SU-DHL-6 (cell line): ENCODE data around the gene AKT3.

Experiments
- H2AFZ ChIP-seq: fragments of 200-600 bp; sonication (generic); 2 replicates; pipeline ENCODE4 v1.6.1; 2014; ENCODE audit warnings: low read depth, mild to moderate bottlenecking, moderate library complexity, mixed read lengths, antibody characterized with exemption, low read length; ENCODE audit not compliant: severe bottlenecking
- H3F3A ChIP-seq: fragments of 200-600 bp; shearing (Covaris generic); 2 replicates; pipeline ENCODE4 v1.6.0; 2016; ENCODE audit warnings: antibody characterized with exemption, mild to moderate bottlenecking; ENCODE audit not compliant: insufficient read depth
- H3K27ac ChIP-seq: fragments of 200-600 bp; sonication (generic); 2 replicates; pipeline ENCODE4 v1.5.1; 2016; ENCODE audit warnings: low read depth, mild to moderate bottlenecking, low read length, moderate library complexity, mixed read lengths
- H3K27me3 ChIP-seq: fragments of 200-600 bp; sonication (generic), shearing (Covaris generic); 2 replicates; pipeline ENCODE4 v1.6.0; 2014; ENCODE audit warnings: mild to moderate bottlenecking, low read length
- H3K36me3 ChIP-seq: fragments of 200-600 bp; sonication (generic); 2 replicates; pipeline ENCODE4 v1.6.1; 2014; ENCODE audit warnings: mild to moderate bottlenecking, low read length, mixed read lengths
- H3K4me2 ChIP-seq: fragments of 300-600, 200-600 bp; shearing (Covaris generic), sonication (generic); 2 replicates; pipeline ENCODE4 v1.6.0; 2014; ENCODE audit warnings: low read length, low read depth, mild to moderate bottlenecking; ENCODE audit not compliant: poor library complexity, severe bottlenecking
- H3K4me3 ChIP-seq: fragments of 200-600 bp; sonication (generic); 2 replicates; pipeline ENCODE4 v1.5.1; 2014; ENCODE audit warnings: antibody characterized with exemption, low read length, mild to moderate bottlenecking, mixed read lengths; ENCODE audit not compliant: insufficient read depth, poor library complexity, severe bottlenecking
- H3K79me2 ChIP-seq: fragments of 200-600 bp; sonication (generic); 2 replicates; pipeline ENCODE4 v1.6.1; 2014; ENCODE audit warnings: mild to moderate bottlenecking, low read length, moderate library complexity; ENCODE audit not compliant: insufficient read depth
- H3K9ac ChIP-seq: fragments of 200-600 bp; sonication (generic); 2 replicates; pipeline ENCODE4 v1.7.0; 2014; ENCODE audit warnings: mild to moderate bottlenecking, low read length
- H3K9me2 ChIP-seq: fragments of 200-600 bp; sonication (generic); replicated peaks from 2 replicates; pipeline ENCODE4 v1.6.1; 2014; ENCODE audit warnings: low read length; ENCODE audit not compliant: insufficient read depth
- H3K9me3 ChIP-seq: fragments of 200-600 bp; sonication (generic); 2 replicates; pipeline ENCODE4 v1.6.1; 2014; ENCODE audit warnings: low read length, mixed read lengths; ENCODE audit not compliant: insufficient read depth
- H4K20me1 ChIP-seq: fragments of 200-600 bp; sonication (generic); 2 replicates; pipeline ENCODE4 v1.6.1; 2014; ENCODE audit warnings: low read depth, mild to moderate bottlenecking, antibody characterized with exemption, low read length, moderate library complexity, mixed read lengths
- CTCF ChIP-seq: fragments of 200-600 bp; sonication (generic); IDR thresholded peaks from one replicate; pipeline ENCODE4 v1.5.1; 2017; ENCODE audit warnings: antibody characterized with exemption, mild to moderate bottlenecking, low read length, moderate library complexity; ENCODE audit not compliant: insufficient read depth, poor library complexity, severe bottlenecking
- EZH2phosphoT487 ChIP-seq: fragments of 200-600 bp; sonication (generic), shearing (Covaris generic); conservative IDR thresholded peaks from 2 replicates; pipeline ENCODE4 v1.6.1; 2018; ENCODE audit warnings: mild to moderate bottlenecking, antibody characterized with exemption, low read length, moderate library complexity, mixed read lengths

Gene AKT3

GRCh38 chr1:243510928-243511327 is 339.1 kb downstream of the AKT3 start:
- no peaks in the 10 kb centered on the region for H3K27me3 ChIP-seq
- H3F3A ChIP-seq = no peaks in the 10 kb centered on the region

GRCh38 chr1:243508943-243509342 is 341.1 kb downstream of the AKT3 start:
- no peak for TF ChIP-seq EZH2phosphoT487
- TF ChIP-seq CTCF = no peak
- no peaks in the 10 kb centered on the region for H3K9me3 ChIP-seq
- no peak overlapping the region for H3K4me3 ChIP-seq
- no peak overlapping the region for H3K9ac ChIP-seq
- no peaks in the 10 kb centered on the region for H3K79me2 ChIP-seq
- no peaks in the 10 kb centered on the region for H3F3A ChIP-seq
- no peaks in the 10 kb centered on the region for H3K9me2 ChIP-seq
- H4K20me1 ChIP-seq = no peaks in the 10 kb centered on the region
- no peaks in the 10 kb centered on the region for H3K36me3 ChIP-seq
- no peak overlapping the region for H3K4me2 ChIP-seq
- no peaks in the 10 kb centered on the region for H3K27me3 ChIP-seq
- no peak overlapping the region for H3K27ac ChIP-seq
- no peak overlapping the region for H2AFZ ChIP-seq

More at GRCh38 chr1:243510928-243511327, 339.1 kb downstream of the AKT3 start:
- H2AFZ ChIP-seq = no peak overlapping the region
- no peak overlapping the region for H3K4me2 ChIP-seq
- no peaks in the 10 kb centered on the region for H4K20me1 ChIP-seq
- H3K9me3 ChIP-seq = no peaks in the 10 kb centered on the region
- no peaks in the 10 kb centered on the region for H3K9me2 ChIP-seq
- no peak overlapping the region for H3K27ac ChIP-seq
- TF ChIP-seq CTCF (no peak), EZH2phosphoT487 (no peak)
- no peak overlapping the region for H3K9ac ChIP-seq
- no peaks in the 10 kb centered on the region for H3K79me2 ChIP-seq
- H3K4me3 ChIP-seq = no peak overlapping the region
- H3K36me3 ChIP-seq = no peaks in the 10 kb centered on the region

- Histone ChIP-seq H3K9ac (no peak overlapping the region), H3K4me3 (no peak overlapping the region)
These were observed 341.7 kb downstream of the AKT3 start for GRCh38 chr1:243508303-243508713.

More at GRCh38 chr1:243508303-243508713, 341.7 kb downstream of the AKT3 start:
- no peaks in the 10 kb centered on the region for H3K36me3 ChIP-seq
- no peak overlapping the region for H2AFZ ChIP-seq
- H3K27me3 ChIP-seq = no peaks in the 10 kb centered on the region
- no peaks in the 10 kb centered on the region for H3K79me2 ChIP-seq
- no peak overlapping the region for H3K4me2 ChIP-seq
- H3F3A ChIP-seq = no peaks in the 10 kb centered on the region
- no peaks in the 10 kb centered on the region for H3K9me2 ChIP-seq
- no peaks in the 10 kb centered on the region for H4K20me1 ChIP-seq
- H3K9me3 ChIP-seq = no peaks in the 10 kb centered on the region
- H3K27ac ChIP-seq = no peak overlapping the region
- TF ChIP-seq EZH2phosphoT487 (no peak), CTCF (no peak)
